Left lung (tissue), 10 donors: ENCODE results near the gene COL17A1. TPM values are rescaled to one million over a fixed set of nuclear protein-coding genes. Genes with fewer than 3 reads are reported as not detected.
A peak's percentile ranks its signal among the peaks of the same experiment; 100 is the strongest.

ENCODE experiments used
- ATAC-seq: fragments of 200-7000 bp; cut with Tn5 transposase; one replicate; pipeline ENCODE4 v1.9.1; 2020; ENCODE audit warnings: moderate library complexity
- DNase-seq, 4 donors: peaks; one replicate each; pipeline ENCODE4 v3.0.0-alpha.2; 2013 to 2020
- H3K27ac ChIP-seq, 2 donors: fragments of 200-600 bp; sonication (generic) in 1 of 2; one replicate each; pipeline versions ENCODE4 v1.5.0 to v1.8.0; 2020 to 2021
- H3K27me3 ChIP-seq, 2 donors: fragments of 200-600 bp; sonication (generic) in 1 of 2; one replicate each; pipeline versions ENCODE4 v1.5.0 to v1.8.0; 2020 to 2021
- H3K36me3 ChIP-seq, 2 donors: fragments of 200-600 bp; sonication (generic) in 1 of 2; one replicate each; pipeline versions ENCODE4 v1.5.0 to v1.8.0; 2020 to 2021
- H3K4me1 ChIP-seq, 2 donors: fragments of 200-600 bp; one replicate each; pipeline ENCODE4 v1.8.0; 2021
- H3K4me3 ChIP-seq, 2 donors: fragments of 200-600 bp; sonication (generic) in 1 of 2; one replicate each; pipeline versions ENCODE4 v1.5.0 to v1.8.0; 2020 to 2021; ENCODE audit warnings: mild to moderate bottlenecking in 1 of 2
- H3K9me3 ChIP-seq, 2 donors: fragments of 200-600 bp; sonication (generic) in 1 of 2; one replicate each; pipeline versions ENCODE4 v1.5.0 to v1.8.0; 2020 to 2021
- CTCF ChIP-seq, 2 donors: fragments of 200-600 bp; sonication (generic) in 1 of 2; IDR thresholded peaks; one replicate each; pipeline versions ENCODE4 v1.5.0 to v1.8.0; 2021; ENCODE audit warnings: antibody characterized with exemption in 2 of 2
- intact Hi-C, 2 donors: fragments of 100-400 bp; cut with DNase I; formaldehyde crosslinking; loops; one replicate each; pipeline versions ENCODE4 v1.11.2 to v1.14.2; 2022
- microRNA-seq, 2 donors: library from miRNA; unstranded; fragments of <30 nt; microRNA quantifications; one replicate each; pipeline ENCODE4, GENCODE V29; 2019
- polyA plus RNA-seq, 6 donors: library from polyadenylated mRNA; unstranded; fragments of 120-200 nt; gene quantifications; one replicate each; pipeline ENCODE4 v1.2.1, GENCODE V29; 2013; ENCODE audit not compliant: insufficient read length in 6 of 6
- total RNA-seq, 2 donors: library from RNA; stranded (reverse); fragmentation: NEBNext Ultra II Directional; extraction: Animal tissue kit (Norgen Biotek cat#: 25700); gene quantifications; one replicate each; pipeline ENCODE4 v1.2.1, GENCODE V29; 2021
- donor health status: DM: no; HTN: yes; CAD: no.
- donor health status: DM: no; HTN: no; CAD: no.

The COL17A1 gene
- total and polyA plus RNA-seq, 8 donors = 0.32 to 43.4 (median 0.71) TPM

DNA sequence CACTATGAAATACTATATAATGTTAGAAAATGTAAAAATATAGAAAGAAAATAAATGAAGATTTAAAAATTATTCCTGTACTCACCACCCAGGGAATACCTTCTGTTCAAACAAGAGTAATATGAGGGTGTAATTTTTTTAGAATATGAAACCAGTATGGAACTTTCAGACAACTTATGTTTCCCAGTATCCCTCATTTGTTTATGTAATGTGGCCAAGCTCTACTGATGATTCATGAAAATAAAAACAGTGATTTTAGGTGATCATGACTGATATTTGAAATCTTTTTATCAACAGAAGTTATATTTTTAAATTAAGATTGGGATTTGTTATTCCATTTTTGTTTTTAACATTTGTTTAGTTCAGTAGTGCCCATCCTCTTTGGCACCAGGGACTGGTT, 100.0 kb downstream of the COL17A1 start:
- intact Hi-C loops = no loop called here
- no peak for TF ChIP-seq CTCF (IDR thresholded peaks at IDR 0.05)
- no peak overlapping the region for H3K27ac ChIP-seq
- H3K27me3 ChIP-seq = no peaks in the 10 kb centered on the region
- no peaks in the 10 kb centered on the region for H3K9me3 ChIP-seq
- no peak for ATAC-seq
- peaks cover 14 to 77% of the 10 kb centered on the region in 2 donors for H3K4me1 ChIP-seq
- no peak for DNase-seq
- H3K36me3 ChIP-seq = no peaks in the 10 kb centered on the region
- no peak overlapping the region for H3K4me3 ChIP-seq

- Histone ChIP-seq H3K4me3 (no peak overlapping the region), H3K27me3 (no peaks in the 10 kb centered on the region), H3K27ac (peak overlapping the region in 1 of 2 donors; percentile 68), H3K36me3 (no peaks in the 10 kb centered on the region), H3K4me1 (peaks cover 8 to 74% of the 10 kb centered on the region in 2 donors), H3K9me3 (no peaks in the 10 kb centered on the region)
- DNase-seq (no peak), ATAC-seq (no peak)
- no peak for TF ChIP-seq CTCF (IDR thresholded peaks at IDR 0.05)
- intact Hi-C loops = no loop called here
These were observed 102.2 kb downstream of the COL17A1 start for GRCh38 chr10:103983367-103983911.

GRCh38 chr10:103982639-103983038, 103.0 kb downstream of the COL17A1 start:
- ATAC-seq (peak; percentile 33), DNase-seq (no peak)
- Histone ChIP-seq H3K27me3 (no peaks in the 10 kb centered on the region), H3K4me3 (no peak overlapping the region), H3K4me1 (peaks cover 4 to 66% of the 10 kb centered on the region in 2 donors), H3K9me3 (no peaks in the 10 kb centered on the region), H3K36me3 (no peaks in the 10 kb centered on the region), H3K27ac (peak overlapping the region in 1 of 2 donors; percentile 68)
- intact Hi-C loops = no loop called here
- no peak for TF ChIP-seq CTCF (IDR thresholded peaks at IDR 0.05)

Small RNAs within 50 kb of the gene (microRNA-seq; reads per million reads assigned to microRNA genes)
- gene MIR936 = 0 reads per million in 2 donors

Other genes with a start within 250 kb of the COL17A1 start
- gene SH3PXD2A, start 230.3 kb downstream of the COL17A1 start, total RNA-seq = 10 to 100 TPM; 44.8 to 90.7 TPM
- gene SH3PXD2A, start 230.3 kb downstream of the COL17A1 start, polyA plus RNA-seq = 100 to 1,000 TPM in 1 of 6 donors, 10 to 100 TPM in 5; 83.2 to 117 (median 92.8) TPM
- gene STN1, start 167.7 kb downstream of the COL17A1 start, total RNA-seq = 10 to 100 TPM; 44.8 to 62.8 TPM
- gene STN1, start 167.7 kb downstream of the COL17A1 start, polyA plus RNA-seq = 10 to 100 TPM; 26.3 to 30.1 (median 29.1) TPM
- gene SLK, start 118.7 kb downstream of the COL17A1 start, total RNA-seq = 10 to 100 TPM; 52.1 to 52.9 TPM
- gene SLK, start 118.7 kb downstream of the COL17A1 start, polyA plus RNA-seq = 10 to 100 TPM; 59.0 to 68.1 (median 65.8) TPM
- 1 to 10 TPM; 9.2 to 9.3 TPM for gene SFR1, start 36.3 kb upstream of the COL17A1 start, total RNA-seq
- gene SFR1, start 36.3 kb upstream of the COL17A1 start, polyA plus RNA-seq = 10 to 100 TPM in 4 of 6 donors, 1 to 10 TPM in 2; 9.2 to 11.3 (median 10.7) TPM
- gene CFAP43, start 146.5 kb upstream of the COL17A1 start, total RNA-seq = 1 to 10 TPM in 1 of 2 donors, under 1 TPM in 1; 0.70 to 7.4 TPM
- 10 to 100 TPM in 4 of 6 donors, 1 to 10 TPM in 2; 6.9 to 24.5 (median 17.0) TPM for gene CFAP43, start 146.5 kb upstream of the COL17A1 start, polyA plus RNA-seq
- 100 to 1,000 TPM; 106 to 157 TPM for gene GSTO1, start 169.0 kb upstream of the COL17A1 start, total RNA-seq
- gene GSTO1, start 169.0 kb upstream of the COL17A1 start, polyA plus RNA-seq = 10 to 100 TPM; 83.1 to 95.8 (median 86.0) TPM
- gene GSTO2, start 183.3 kb upstream of the COL17A1 start, total RNA-seq = 10 to 100 TPM in 1 of 2 donors, 1 to 10 TPM in 1; 9.5 to 13.4 TPM
- gene GSTO2, start 183.3 kb upstream of the COL17A1 start, polyA plus RNA-seq = 10 to 100 TPM; 27.5 to 33.6 (median 31.4) TPM